ENCODE results near the gene TECTB.

- TF ChIP-seq SIN3A (IDR thresholded peaks at IDR 0.05; ENCODE audit: borderline replicate concordance, insufficient read depth, low read depth, low read length) (no peak), REST (IDR thresholded peaks at IDR 0.05; ENCODE audit: insufficient read depth in 1 of 2, low read depth in 2 of 2, low read length in 1 of 2) (no peak), CTCF (IDR thresholded peaks at IDR 0.05) (no peak)
These were observed 48.8 kb downstream of the TECTB start for GRCh38 chr10:112332022-112332421.

Data from Panc1 (cell line).